ENCODE data around the gene ARHGAP26. TPM values are rescaled to one million over a fixed set of nuclear protein-coding genes. Genes with fewer than 3 reads are reported as not detected.

Gene ARHGAP26
- total and polyA plus RNA-seq, 4 donors: 1.8 to 16.7 (median 4.1) TPM

- no peak for TF ChIP-seq FOXA1 (IDR thresholded peaks at IDR 0.05)
- TF ChIP-seq HNF4A (conservative IDR thresholded peaks at IDR 0.05): no peak
- no peak for TF ChIP-seq RXRA (IDR thresholded peaks at IDR 0.05)
- TF ChIP-seq NR2F2 (IDR thresholded peaks at IDR 0.05): no peak
- no peak for TF ChIP-seq ZBTB33 (IDR thresholded peaks at IDR 0.05)
- TF ChIP-seq YY1 (IDR thresholded peaks at IDR 0.05): no peak
- no peak for TF ChIP-seq ATF3 (IDR thresholded peaks at IDR 0.05)
- no peak for TF ChIP-seq SP1 (IDR thresholded peaks at IDR 0.05)
- TF ChIP-seq EGR1 (IDR thresholded peaks at IDR 0.05; ENCODE audit: low read depth in 2 of 2): no peak
- no peak for TF ChIP-seq HNF4G (IDR thresholded peaks at IDR 0.05)
- no peak for TF ChIP-seq GABPA (IDR thresholded peaks at IDR 0.05 in 1 of 2, conservative IDR thresholded peaks at IDR 0.05 in 1 of 2)
- no peak for TF ChIP-seq JUND (IDR thresholded peaks at IDR 0.05)
- no peak for TF ChIP-seq TAF1 (conservative IDR thresholded peaks at IDR 0.05)
- no peak for TF ChIP-seq REST (IDR thresholded peaks at IDR 0.05)
- TF ChIP-seq, protein P1, sequence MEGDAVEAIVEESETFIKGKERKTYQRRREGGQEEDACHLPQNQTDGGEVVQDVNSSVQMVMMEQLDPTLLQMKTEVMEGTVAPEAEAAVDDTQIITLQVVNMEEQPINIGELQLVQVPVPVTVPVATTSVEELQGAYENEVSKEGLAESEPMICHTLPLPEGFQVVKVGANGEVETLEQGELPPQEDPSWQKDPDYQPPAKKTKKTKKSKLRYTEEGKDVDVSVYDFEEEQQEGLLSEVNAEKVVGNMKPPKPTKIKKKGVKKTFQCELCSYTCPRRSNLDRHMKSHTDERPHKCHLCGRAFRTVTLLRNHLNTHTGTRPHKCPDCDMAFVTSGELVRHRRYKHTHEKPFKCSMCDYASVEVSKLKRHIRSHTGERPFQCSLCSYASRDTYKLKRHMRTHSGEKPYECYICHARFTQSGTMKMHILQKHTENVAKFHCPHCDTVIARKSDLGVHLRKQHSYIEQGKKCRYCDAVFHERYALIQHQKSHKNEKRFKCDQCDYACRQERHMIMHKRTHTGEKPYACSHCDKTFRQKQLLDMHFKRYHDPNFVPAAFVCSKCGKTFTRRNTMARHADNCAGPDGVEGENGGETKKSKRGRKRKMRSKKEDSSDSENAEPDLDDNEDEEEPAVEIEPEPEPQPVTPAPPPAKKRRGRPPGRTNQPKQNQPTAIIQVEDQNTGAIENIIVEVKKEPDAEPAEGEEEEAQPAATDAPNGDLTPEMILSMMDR (IDR thresholded peaks at IDR 0.05; ENCODE audit: low read depth, low read length, missing input control): no peak
- no peak for TF ChIP-seq MAX (IDR thresholded peaks at IDR 0.05)
- Histone ChIP-seq H3K27ac (ENCODE audit: low read depth in 1 of 2, low read length in 2 of 2) (peak overlapping the region in 1 of 2 donors; percentile 38), H3K9ac (ENCODE audit: low read depth in 1 of 2, low read length in 2 of 2) (no peak overlapping the region), H3K27me3 (ENCODE audit: control insufficient read depth in 4 of 4, insufficient read depth in 4 of 4, low read length in 3 of 4) (no peaks in the 10 kb centered on the region), H3K9me3 (ENCODE audit: control insufficient read depth in 4 of 4, low read length in 3 of 4) (no peaks in the 10 kb centered on the region), H3K4me1 (ENCODE audit: control insufficient read depth in 4 of 4, insufficient read depth in 4 of 4, low read length in 3 of 4) (peaks cover 0 to 17% (median 5%) of the 10 kb centered on the region in 4 donors), H3K36me3 (ENCODE audit: control insufficient read depth in 4 of 4, insufficient read depth in 3 of 4, low read depth in 1 of 4, low read length in 3 of 4) (no peaks in the 10 kb centered on the region), H3K4me3 (ENCODE audit: low read depth in 1 of 3, low read length in 3 of 3) (no peak overlapping the region)
- no peak for DNase-seq (ENCODE audit: low spot score)
- 74% methylated on average over 7 of the region's 7 CpGs for whole genome bisulfite sequencing
These were observed 90.8 kb downstream of the ARHGAP26 start for GRCh38 chr5:142861011-142861410.

DNA sequence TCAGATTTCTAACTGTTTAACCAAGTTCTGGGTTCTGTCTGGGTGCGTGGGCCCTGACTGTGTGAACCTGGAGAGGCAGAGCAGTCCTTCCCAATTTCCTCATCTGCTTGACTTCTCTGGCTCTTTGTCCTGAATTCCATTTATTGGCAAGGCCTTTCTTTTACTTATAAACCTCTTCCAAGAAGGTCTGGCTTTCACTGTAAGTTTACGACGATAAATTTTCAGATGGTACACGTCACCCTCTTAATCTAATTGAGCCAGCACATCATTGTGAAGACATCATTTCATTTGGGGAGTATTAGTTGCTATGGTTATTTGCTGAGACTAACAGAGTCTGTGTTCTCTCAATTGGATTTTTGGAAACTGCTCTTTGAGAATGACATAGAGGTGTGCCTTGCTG lies 92.4 kb downstream of the ARHGAP26 start:
- Histone ChIP-seq H3K27ac (ENCODE audit: low read depth in 1 of 2, low read length in 2 of 2) (no peak overlapping the region), H3K9me3 (ENCODE audit: control insufficient read depth in 4 of 4, low read length in 3 of 4) (no peaks in the 10 kb centered on the region), H3K27me3 (ENCODE audit: control insufficient read depth in 4 of 4, insufficient read depth in 4 of 4, low read length in 3 of 4) (no peaks in the 10 kb centered on the region), H3K4me3 (ENCODE audit: low read depth in 1 of 3, low read length in 3 of 3) (no peak overlapping the region), H3K9ac (ENCODE audit: low read depth in 1 of 2, low read length in 2 of 2) (no peak overlapping the region), H3K36me3 (ENCODE audit: control insufficient read depth in 4 of 4, insufficient read depth in 3 of 4, low read depth in 1 of 4, low read length in 3 of 4) (no peaks in the 10 kb centered on the region), H3K4me1 (ENCODE audit: control insufficient read depth in 4 of 4, insufficient read depth in 4 of 4, low read length in 3 of 4) (peaks cover 0 to 27% (median 11%) of the 10 kb centered on the region in 4 donors)
- TF ChIP-seq TAF1 (conservative IDR thresholded peaks at IDR 0.05) (no peak), GABPA (IDR thresholded peaks at IDR 0.05 in 1 of 2, conservative IDR thresholded peaks at IDR 0.05 in 1 of 2) (no peak), NR2F2 (IDR thresholded peaks at IDR 0.05) (no peak), RXRA (IDR thresholded peaks at IDR 0.05) (no peak), ATF3 (IDR thresholded peaks at IDR 0.05) (no peak), HNF4G (IDR thresholded peaks at IDR 0.05) (no peak), MAX (IDR thresholded peaks at IDR 0.05) (no peak), SP1 (IDR thresholded peaks at IDR 0.05) (no peak), JUND (IDR thresholded peaks at IDR 0.05) (no peak), YY1 (IDR thresholded peaks at IDR 0.05) (no peak), FOXA2 (IDR thresholded peaks at IDR 0.05) (no peak), RAD21 (IDR thresholded peaks at IDR 0.05) (no peak)
- WGBS: 93% methylated on average over 4 of the region's 4 CpGs
- DNase-seq (ENCODE audit: low spot score): no peak

Measured in liver (tissue), 9 donors.